Suprapubic skin (tissue), 4 donors: ENCODE results near the gene MLH1.

Experiments used
- CTCF ChIP-seq, 2 donors: fragments of 200-600 bp in 1 of 2; fragments of 450-650 bp in 1 of 2; sonication (generic) in 1 of 2; IDR thresholded peaks; one replicate each; pipeline ENCODE4 v1.5.1; 2016 to 2019; ENCODE audit warnings: antibody characterized with exemption in 2 of 2, mild to moderate bottlenecking in 1 of 2, moderate library complexity in 1 of 2
- POLR2A ChIP-seq, 2 donors: fragments of 450-650 bp; IDR thresholded peaks; one replicate each; pipeline ENCODE4 v1.6.1; 2017; ENCODE audit warnings: antibody characterized with exemption in 2 of 2, mild to moderate bottlenecking in 2 of 2, moderate library complexity in 2 of 2
- POLR2AphosphoS5 ChIP-seq, 3 donors: sonication (generic); formaldehyde crosslinking; IDR thresholded peaks; one replicate each; pipeline ENCODE4 v1.6.1; 2017; ENCODE audit warnings: antibody characterized with exemption in 3 of 3

DNA sequence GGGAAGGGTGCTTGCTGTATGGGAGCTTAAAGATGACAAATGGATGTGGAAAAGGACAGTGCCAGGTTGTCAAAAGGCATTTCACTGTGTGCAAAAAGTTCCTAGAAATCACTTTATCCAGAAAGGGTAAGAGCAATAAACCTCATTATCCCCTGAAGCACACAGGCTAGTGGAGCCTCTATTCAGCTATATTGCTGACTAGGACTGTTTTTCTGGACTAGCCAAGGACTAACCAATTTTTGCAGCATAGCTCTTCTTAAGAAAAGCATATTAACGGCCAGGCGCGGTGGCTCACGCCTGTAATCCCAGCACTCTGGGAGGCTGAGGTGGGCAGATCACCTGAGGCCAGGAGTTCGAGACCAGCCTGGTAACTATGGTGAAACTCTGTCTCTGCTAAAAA lies 64.8 kb downstream of the MLH1 start:
- no peak for TF ChIP-seq CTCF (IDR thresholded peaks at IDR 0.05)
- TF ChIP-seq POLR2AphosphoS5 (IDR thresholded peaks at IDR 0.05), result no peak
- no peak for TF ChIP-seq POLR2A (IDR thresholded peaks at IDR 0.05)
